Ovary (tissue), 3 donors: Measurements from ENCODE around the gene DDX56.

Source experiments
- CTCF ChIP-seq, 3 donors: fragments of 450-650 bp in 2 of 3; fragments of 200-600 bp in 1 of 3; IDR thresholded peaks; one replicate each; pipeline versions ENCODE4 v1.5.1 to v1.8.0; 2016 to 2022; ENCODE audit warnings: antibody characterized with exemption in 3 of 3, mild to moderate bottlenecking in 1 of 3
- EP300 ChIP-seq: sonication (generic); formaldehyde crosslinking; IDR thresholded peaks from one replicate; pipeline ENCODE4 v1.6.1; 2017; ENCODE audit warnings: antibody characterized with exemption
- POLR2A ChIP-seq: fragments of 450-650 bp; IDR thresholded peaks from one replicate; pipeline ENCODE4 v1.6.1; 2017; ENCODE audit warnings: antibody characterized with exemption, mild to moderate bottlenecking, moderate library complexity
- donor health status: DM: no; HTN: no; CAD: no.

- TF ChIP-seq CTCF (IDR thresholded peaks at IDR 0.05) (no peak), POLR2A (no peak), EP300 (no peak)
These were observed 3.7 kb downstream of the DDX56 start for GRCh38 chr7:44569959-44570358.
